IMR-90 (cell line): ENCODE measurements around the gene STRA6. TPM values are rescaled to one million over a fixed set of nuclear protein-coding genes. Genes with fewer than 3 reads are reported as not detected.
A peak's percentile ranks its signal among the peaks of the same experiment; 100 is the strongest.

Experiments
- ATAC-seq: fragments of 200-7000 bp; cut with Tn5 transposase; 2 replicates; pipeline ENCODE4 v1.9.1; 2020; ENCODE audit warnings: low read depth, mild to moderate bottlenecking, moderate library complexity
- BruUV-seq: library from RNA; stranded (reverse); fragments of 400-500 nt; replicated peaks from 2 replicates; lab custom pipeline; 2021; lab: Mats Ljungman, UMichigan
- CTCF ChIA-PET: fragments of 300-600 bp; formaldehyde crosslinking; extraction: SDS; loops from one replicate; lab custom pipeline; 2021; ENCODE audit warnings: antibody characterized with exemption; lab: Yijun Ruan, JAX
- POLR2A ChIA-PET: fragments of 300-600 bp; sonication (Branson Sonifier 250); formaldehyde crosslinking; loops from one replicate; lab custom pipeline; 2022; ENCODE audit warnings: antibody characterized with exemption; ENCODE audit not compliant: unreplicated experiment; lab: Charles Lee
- DNase-seq: peaks from one replicate; pipeline ENCODE4 v3.0.0; 2013
- H2AFZ ChIP-seq: replicated peaks from 2 replicates; pipeline ENCODE3; 2013; ENCODE audit warnings: low read length, mild to moderate bottlenecking; ENCODE audit not compliant: poor library complexity
- H2AK5ac ChIP-seq: 2 replicates; pipeline ENCODE4 v1.6.1; 2013; ENCODE audit warnings: low read depth, low read length, inconsistent platforms
- H2AK9ac ChIP-seq: replicated peaks from 2 replicates; pipeline ENCODE3; 2013; ENCODE audit warnings: mild to moderate bottlenecking, low read depth, low read length, moderate library complexity; ENCODE audit not compliant: poor library complexity
- H2BK120ac ChIP-seq: 2 replicates; pipeline ENCODE4 v1.6.1; 2013; ENCODE audit warnings: low read depth, low read length, inconsistent platforms
- H2BK15ac ChIP-seq: 3 replicates; pipeline ENCODE4 v1.6.1; 2013; ENCODE audit warnings: low read depth, low read length, inconsistent platforms
- H2BK20ac ChIP-seq: 2 replicates; pipeline ENCODE4 v1.6.1; 2013; ENCODE audit warnings: low read depth, mild to moderate bottlenecking, inconsistent platforms, low read length, moderate library complexity
- H2BK5ac ChIP-seq: 2 replicates; pipeline ENCODE4 v1.6.1; 2013; ENCODE audit warnings: mild to moderate bottlenecking, low read depth, low read length, inconsistent platforms; ENCODE audit not compliant: poor library complexity, severe bottlenecking
- H3K14ac ChIP-seq: replicated peaks from 2 replicates; pipeline ENCODE4 v1.6.1; 2013; ENCODE audit warnings: low read depth, low read length, inconsistent platforms
- H3K18ac ChIP-seq: 2 replicates; pipeline ENCODE4 v1.6.1; 2013; ENCODE audit warnings: low read depth, low read length, control low read depth
- H3K23ac ChIP-seq: 2 replicates; pipeline ENCODE4 v1.6.1; 2013; ENCODE audit warnings: low read depth, low read length, inconsistent platforms
- H3K27ac ChIP-seq: 2 replicates; pipeline ENCODE4 v1.5.1; 2013; ENCODE audit warnings: mild to moderate bottlenecking, control low read depth, low read length; ENCODE audit not compliant: insufficient read depth
- H3K27me3 ChIP-seq: 2 replicates; pipeline ENCODE4 v1.6.1; 2013; ENCODE audit warnings: low read length; ENCODE audit not compliant: control insufficient read depth, insufficient read depth
- H3K36me3 ChIP-seq: 2 replicates; pipeline ENCODE4 v1.6.1; 2013; ENCODE audit warnings: low read length, mixed read lengths; ENCODE audit not compliant: control insufficient read depth, insufficient read depth
- H3K4ac ChIP-seq: 2 replicates; pipeline ENCODE4 v1.6.1; 2013; ENCODE audit warnings: low read depth, low read length, inconsistent platforms
- H3K4me1 ChIP-seq: 2 replicates; pipeline ENCODE4 v1.6.1; 2013; ENCODE audit warnings: low read length, mixed read lengths; ENCODE audit not compliant: control insufficient read depth, insufficient read depth
- H3K4me2 ChIP-seq: 2 replicates; pipeline ENCODE4 v1.6.1; 2013; ENCODE audit warnings: low read depth, mild to moderate bottlenecking, control low read depth, low read length, moderate library complexity
- H3K4me3 ChIP-seq: 2 replicates; pipeline ENCODE4 v1.5.1; 2013; ENCODE audit warnings: low read depth, mild to moderate bottlenecking, control low read depth, low read length, moderate library complexity; ENCODE audit not compliant: insufficient read depth
- H3K56ac ChIP-seq: 2 replicates; pipeline ENCODE4 v1.6.1; 2013; ENCODE audit warnings: low read length, inconsistent platforms; ENCODE audit not compliant: insufficient read depth; ENCODE audit errors: extremely low read depth
- H3K79me1 ChIP-seq, 2 experiments: 2 replicates each; pipeline ENCODE4 v1.6.1; 2013; ENCODE audit warnings: low read length in 2 of 2, inconsistent platforms in 1 of 2, low read depth in 1 of 2
- H3K9ac ChIP-seq: 2 replicates; pipeline ENCODE4 v1.6.1; 2013; ENCODE audit warnings: low read depth, low read length, control low read depth
- H3K9me1 ChIP-seq: 2 replicates; pipeline ENCODE4 v1.6.1; 2013; ENCODE audit warnings: low read length, inconsistent platforms; ENCODE audit not compliant: insufficient read depth
- H3K9me3 ChIP-seq: 2 replicates; pipeline ENCODE4 v1.6.1; 2013; ENCODE audit warnings: low read length; ENCODE audit not compliant: control insufficient read depth, insufficient read depth
- H4K20me1 ChIP-seq: 2 replicates; pipeline ENCODE4 v1.6.1; 2013; ENCODE audit warnings: low read length, inconsistent platforms; ENCODE audit not compliant: insufficient read depth
- H4K5ac ChIP-seq: 2 replicates; pipeline ENCODE4 v1.6.1; 2013; ENCODE audit warnings: mild to moderate bottlenecking, low read depth, low read length, control low read depth
- H4K8ac ChIP-seq, 2 experiments: 2 replicates each; pipeline ENCODE4 v1.6.1; 2013; ENCODE audit warnings: low read depth in 2 of 2, low read length in 2 of 2, control low read depth in 1 of 2, inconsistent platforms in 1 of 2
- H4K91ac ChIP-seq: 2 replicates; pipeline ENCODE4 v1.6.1; 2013; ENCODE audit warnings: low read depth, low read length, inconsistent platforms; ENCODE audit not compliant: insufficient read depth
- CEBPB ChIP-seq: IDR thresholded peaks from 2 replicates; pipeline ENCODE4 v1.6.1; 2012; ENCODE audit warnings: low read depth, low read length, improper control_type of control experiment
- CHD1 ChIP-seq: IDR thresholded peaks from 2 replicates; pipeline ENCODE4 v1.6.1; 2012; ENCODE audit warnings: low read depth, low read length, improper control_type of control experiment
- MAFK ChIP-seq: IDR thresholded peaks from 2 replicates; pipeline ENCODE4 v1.6.1; 2012; ENCODE audit warnings: low read depth, low read length, improper control_type of control experiment
- MAZ ChIP-seq: IDR thresholded peaks from 2 replicates; pipeline ENCODE4 v1.6.1; 2012; ENCODE audit warnings: low read depth, mild to moderate bottlenecking, low read length, improper control_type of control experiment, moderate library complexity, borderline replicate concordance
- SMC3 ChIP-seq: fragments of 150-350 bp; IDR thresholded peaks from 2 replicates; pipeline ENCODE4 v1.6.1; 2016; ENCODE audit warnings: low read depth, mild to moderate bottlenecking, antibody characterized with exemption, low read length, moderate library complexity
- WGBS, 2 experiments: methylation state at CpG; one replicate each; pipeline versions ENCODE4 v1.1.5 to v1.1.7; 2013; ENCODE audit warnings: missing lambda C conversion rate in 2 of 2; ENCODE audit not compliant: insufficient read length in 1 of 2; ENCODE audit errors: extremely low coverage in 2 of 2; 5-methylcytosine and 5-hydroxymethylcytosine counted together
- dilution Hi-C: fragments of 300-500 bp; cut with HindIII; formaldehyde crosslinking; loops from one replicate; pipeline ENCODE4 v1.14.3; 2018; ENCODE audit warnings: low sequenced_read_pairs; ENCODE audit not compliant: unreplicated experiment
- in situ Hi-C: fragments of 300-500 bp; cut with MboI; formaldehyde crosslinking; loops from 3 replicates; pipeline ENCODE4 v1.14.3; 2019; ENCODE audit warnings: low sequenced_read_pairs, inconsistent platforms, mixed read lengths
- intact Hi-C: fragments of 100-400 bp; cut with micrococcal nuclease; formaldehyde crosslinking; loops from 2 replicates; pipeline ENCODE4 v1.10.0; 2022
- polyA plus RNA-seq, 3 experiments: library from polyadenylated mRNA; depleted of rRNA; stranded (reverse); fragments of >200 nt; gene quantifications; 2 replicates each; pipeline ENCODE4 v1.2.3, GENCODE V29; 2012; ENCODE audit warnings: low replicate concordance in 1 of 3
- total RNA-seq: library from RNA; depleted of rRNA; stranded (reverse); fragments of >200 nt; gene quantifications from 2 replicates; pipeline ENCODE4 v1.2.3, GENCODE V29; 2012

The STRA6 gene
- total and polyA plus RNA-seq, 2 of the 4 experiments (the other 2 are of a cell fraction): 0.17 TPM; not detected in 1

GRCh38 chr15:74196175-74196574, 6.4 kb downstream of the STRA6 start:
- ChIA-PET CTCF (no interaction called here), POLR2A (no interaction called here)
- Histone ChIP-seq H4K8ac (no peak overlapping the region; a peak in 1 of 4 replicates), H4K91ac (no peak overlapping the region), H3K4ac (no peak overlapping the region; the same call in 1 of the 2 replicates), H2AFZ (peak overlapping the region; percentile 26), H2BK120ac (no peak overlapping the region; the same call in 1 of the 2 replicates), H4K5ac (no peak overlapping the region), H2BK20ac (no peak overlapping the region), H3K18ac (no peak overlapping the region), H2AK9ac (peak overlapping the region; percentile 69), H2BK5ac (no peak overlapping the region), H3K14ac (no peak overlapping the region), H3K9ac (no peak overlapping the region), H3K27ac (no peak overlapping the region), H4K20me1 (peaks cover 8% of the 10 kb centered on the region; the same call in 1 of the 2 replicates), H3K23ac (no peak overlapping the region), H3K27me3 (no peaks in the 10 kb centered on the region; the same call in 1 of the 2 replicates), H2AK5ac (peak overlapping the region; percentile 79; the same call in 1 of the 2 replicates), H3K56ac (no peak overlapping the region), H3K36me3 (no peaks in the 10 kb centered on the region), H3K4me3 (no peak overlapping the region), H2BK15ac (no peak overlapping the region), H3K9me3 (no peaks in the 10 kb centered on the region), H3K4me1 (peaks cover 24% of the 10 kb centered on the region), H3K79me1 (no peaks in the 10 kb centered on the region), H3K4me2 (no peak overlapping the region), H3K9me1 (peaks cover 21% of the 10 kb centered on the region)
- WGBS, 2 experiments: no CpG with 5 or more reads among the region's 7 CpGs
- ATAC-seq (peak; percentile 68), DNase-seq (peak; percentile 93)
- in situ Hi-C loops: no loop called here
- dilution Hi-C loops: no loop called here
- intact Hi-C loops: no loop called here
- BruUV-seq: no TSS peak
- no peak for TF ChIP-seq MAFK
- TF ChIP-seq MAZ: peak; percentile 34; the same call in 1 of the 2 replicates
- TF ChIP-seq CEBPB: peak; percentile 27; the same call in 1 of the 2 replicates
- TF ChIP-seq SMC3: no peak
- TF ChIP-seq CHD1: no peak
